ENCODE measurements around the gene ANKZF1.

- TF ChIP-seq, protein P1, sequence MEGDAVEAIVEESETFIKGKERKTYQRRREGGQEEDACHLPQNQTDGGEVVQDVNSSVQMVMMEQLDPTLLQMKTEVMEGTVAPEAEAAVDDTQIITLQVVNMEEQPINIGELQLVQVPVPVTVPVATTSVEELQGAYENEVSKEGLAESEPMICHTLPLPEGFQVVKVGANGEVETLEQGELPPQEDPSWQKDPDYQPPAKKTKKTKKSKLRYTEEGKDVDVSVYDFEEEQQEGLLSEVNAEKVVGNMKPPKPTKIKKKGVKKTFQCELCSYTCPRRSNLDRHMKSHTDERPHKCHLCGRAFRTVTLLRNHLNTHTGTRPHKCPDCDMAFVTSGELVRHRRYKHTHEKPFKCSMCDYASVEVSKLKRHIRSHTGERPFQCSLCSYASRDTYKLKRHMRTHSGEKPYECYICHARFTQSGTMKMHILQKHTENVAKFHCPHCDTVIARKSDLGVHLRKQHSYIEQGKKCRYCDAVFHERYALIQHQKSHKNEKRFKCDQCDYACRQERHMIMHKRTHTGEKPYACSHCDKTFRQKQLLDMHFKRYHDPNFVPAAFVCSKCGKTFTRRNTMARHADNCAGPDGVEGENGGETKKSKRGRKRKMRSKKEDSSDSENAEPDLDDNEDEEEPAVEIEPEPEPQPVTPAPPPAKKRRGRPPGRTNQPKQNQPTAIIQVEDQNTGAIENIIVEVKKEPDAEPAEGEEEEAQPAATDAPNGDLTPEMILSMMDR (IDR thresholded peaks at IDR 0.05): no peak
- peak; percentile 76 for TF ChIP-seq POLR2A (IDR thresholded peaks at IDR 0.05)
Measured at GRCh38 chr2:219249203-219249980, 19.8 kb downstream of the ANKZF1 start.

Data from right lobe of liver (tissue), 4 donors.